Immature natural killer cell (primary cell): ENCODE measurements around the gene LECT2. TPM values are rescaled to one million over a fixed set of nuclear protein-coding genes. Genes with fewer than 3 reads are reported as not detected.

Source experiments
- DNase-seq, 3 donors: peaks; one replicate each; pipeline ENCODE4 v3.0.0; 2022; ENCODE audit warnings: mixed read lengths in 1 of 3
- H3K27ac Mint-ChIP-seq, 6 donors: one replicate each; pipeline ENCODE4 v1.8.0; 2020; ENCODE audit warnings: mixed read lengths in 6 of 6, mild to moderate bottlenecking in 5 of 6, inconsistent platforms in 4 of 6, moderate library complexity in 3 of 6
- H3K27me3 Mint-ChIP-seq, 3 donors: one replicate each; pipeline ENCODE4 v1.8.0; 2020 to 2021; ENCODE audit warnings: low read depth in 3 of 3, mild to moderate bottlenecking in 3 of 3, mixed read lengths in 3 of 3, moderate library complexity in 3 of 3, inconsistent platforms in 1 of 3
- H3K36me3 Mint-ChIP-seq, 3 donors: one replicate each; pipeline ENCODE4 v1.8.0; 2020; ENCODE audit warnings: mixed read lengths in 3 of 3, inconsistent platforms in 2 of 3, mild to moderate bottlenecking in 2 of 3
- H3K4me1 Mint-ChIP-seq, 2 donors: one replicate each; pipeline ENCODE4 v1.8.0; 2020; ENCODE audit warnings: inconsistent platforms in 2 of 2, mild to moderate bottlenecking in 2 of 2, mixed read lengths in 2 of 2, moderate library complexity in 1 of 2
- H3K4me3 Mint-ChIP-seq, 5 donors: one replicate each; pipeline ENCODE4 v1.8.0; 2020; ENCODE audit warnings: mild to moderate bottlenecking in 5 of 5, mixed read lengths in 5 of 5, inconsistent platforms in 3 of 5, moderate library complexity in 3 of 5
- H3K9me3 Mint-ChIP-seq, 6 donors: one replicate each; pipeline ENCODE4 v1.8.0; 2020; ENCODE audit warnings: mild to moderate bottlenecking in 6 of 6, mixed read lengths in 6 of 6, inconsistent platforms in 4 of 6, moderate library complexity in 3 of 6
- polyA plus RNA-seq, 3 donors: library from polyadenylated mRNA; unstranded; fragments of 300-500 nt; fragmentation: Illumina TruSeq; gene quantifications; one replicate each; pipeline ENCODE4 v1.2.3, GENCODE V29; 2021

The LECT2 gene
- polyA plus RNA-seq, 3 donors from 2014 or later = not detected

DNA sequence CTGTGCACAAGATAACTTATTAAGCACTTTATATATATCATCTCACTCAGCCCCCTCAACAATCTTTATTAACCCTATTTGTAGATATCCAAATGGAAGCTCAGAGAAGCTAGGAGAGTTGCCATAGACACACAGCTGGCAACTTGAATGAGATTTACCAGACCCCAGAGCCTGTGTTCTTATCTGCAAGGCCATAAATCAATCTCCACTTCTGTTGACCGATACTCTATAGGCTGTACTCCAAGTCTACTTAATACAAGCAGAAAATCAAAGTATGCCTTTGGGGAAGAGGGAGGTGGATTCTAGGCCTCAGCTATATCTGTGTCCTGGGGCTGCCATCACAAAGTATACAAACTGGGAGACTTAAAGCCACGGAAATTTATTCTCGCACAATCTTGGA, 53.1 kb downstream of the LECT2 start:
- H3K9me3 Mint-ChIP-seq = no peaks in the 10 kb centered on the region
- H3K27ac Mint-ChIP-seq = no peak overlapping the region
- peaks cover 6 to 17% (median 13%) of the 10 kb centered on the region in 3 donors for H3K27me3 Mint-ChIP-seq
- H3K36me3 Mint-ChIP-seq = no peaks in the 10 kb centered on the region
- DNase-seq = no peak
- no peak overlapping the region for H3K4me3 Mint-ChIP-seq
- H3K4me1 Mint-ChIP-seq = no peaks in the 10 kb centered on the region

DNA sequence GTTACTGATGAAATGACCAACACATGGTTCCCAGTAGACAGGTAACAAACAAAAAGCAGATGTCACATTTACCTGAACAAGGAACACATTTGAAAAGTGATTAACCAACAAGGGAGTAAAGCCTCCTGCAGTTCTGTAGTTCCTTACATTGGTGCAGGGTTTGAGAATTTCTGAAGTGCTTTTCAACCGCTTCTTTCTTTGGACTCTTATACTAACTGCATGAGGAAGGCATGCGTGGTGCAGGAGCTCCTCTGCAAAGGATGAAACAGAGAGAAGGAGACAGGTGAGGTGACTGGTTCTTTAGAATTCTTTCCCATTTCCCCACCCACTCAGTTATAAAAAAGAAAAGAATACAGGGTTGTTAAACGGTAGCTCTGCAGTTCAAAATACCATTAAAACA, 54.5 kb downstream of the LECT2 start:
- no peak overlapping the region for H3K27ac Mint-ChIP-seq
- no peaks in the 10 kb centered on the region for H3K36me3 Mint-ChIP-seq
- H3K27me3 Mint-ChIP-seq = peaks cover 4 to 21% (median 12%) of the 10 kb centered on the region in 3 donors
- no peaks in the 10 kb centered on the region for H3K4me1 Mint-ChIP-seq
- H3K9me3 Mint-ChIP-seq = no peaks in the 10 kb centered on the region
- H3K4me3 Mint-ChIP-seq = no peak overlapping the region
- no peak for DNase-seq

DNA sequence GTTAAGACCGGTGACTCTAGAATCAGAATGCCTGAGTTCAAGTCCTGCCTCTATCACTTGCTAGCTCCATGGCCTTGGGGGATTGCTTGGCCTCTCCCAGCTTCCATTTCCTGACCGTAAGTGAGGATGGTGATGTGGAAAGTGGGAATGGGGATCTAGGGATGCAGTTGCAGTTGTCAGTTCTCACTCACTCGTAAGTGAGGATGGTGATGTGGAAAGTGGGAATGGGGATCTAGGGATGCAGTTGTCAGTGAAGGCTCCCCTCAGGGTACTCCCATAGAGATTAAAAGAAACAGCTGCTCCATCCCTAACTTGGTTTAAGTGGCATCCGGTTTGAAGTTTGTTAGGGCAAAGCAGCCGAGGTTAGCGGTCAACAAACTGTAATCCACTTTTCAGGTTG, 56.1 kb downstream of the LECT2 start:
- no peak overlapping the region for H3K4me3 Mint-ChIP-seq
- H3K4me1 Mint-ChIP-seq = no peaks in the 10 kb centered on the region
- no peaks in the 10 kb centered on the region for H3K36me3 Mint-ChIP-seq
- DNase-seq = no peak
- H3K27ac Mint-ChIP-seq = no peak overlapping the region
- H3K9me3 Mint-ChIP-seq = no peaks in the 10 kb centered on the region
- peaks cover 8 to 23% (median 12%) of the 10 kb centered on the region in 3 donors for H3K27me3 Mint-ChIP-seq

Other genes with a start within 250 kb of the LECT2 start
- gene SLC25A48, start 120.3 kb downstream of the LECT2 start, polyA plus RNA-seq = not detected
- gene IL9, start 59.1 kb downstream of the LECT2 start, polyA plus RNA-seq = not detected
- gene TGFBI, start 74.0 kb upstream of the LECT2 start, polyA plus RNA-seq = 10 to 100 TPM in 2 of 3 donors, 1 to 10 TPM in 1; 2.2 to 13.3 (median 10.9) TPM
- gene SMAD5, start 177.9 kb upstream of the LECT2 start, polyA plus RNA-seq = 10 to 100 TPM; 23.9 to 37.8 (median 32.5) TPM
- gene SMIM32, start 238.2 kb upstream of the LECT2 start, polyA plus RNA-seq = not detected